ENCODE data around the gene ITIH4. TPM values are rescaled to one million over a fixed set of nuclear protein-coding genes. Genes with fewer than 3 reads are reported as not detected.
A peak's percentile ranks its signal among the peaks of the same experiment; 100 is the strongest.

ITIH4 gene
- total and polyA plus RNA-seq, 2 of the 13 experiments (the other 11 are each of a cell fraction or from before 2014, with no cell fraction given): 2.7 to 5.3 TPM

- TF ChIP-seq TBL1XR1 (IDR thresholded peaks at IDR 0.05; ENCODE audit: borderline replicate concordance, low read length, partially characterized antibody): peak; percentile 38
- TF ChIP-seq, protein P1, sequence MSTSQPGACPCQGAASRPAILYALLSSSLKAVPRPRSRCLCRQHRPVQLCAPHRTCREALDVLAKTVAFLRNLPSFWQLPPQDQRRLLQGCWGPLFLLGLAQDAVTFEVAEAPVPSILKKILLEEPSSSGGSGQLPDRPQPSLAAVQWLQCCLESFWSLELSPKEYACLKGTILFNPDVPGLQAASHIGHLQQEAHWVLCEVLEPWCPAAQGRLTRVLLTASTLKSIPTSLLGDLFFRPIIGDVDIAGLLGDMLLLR (CRISPR knock-in tag; IDR thresholded peaks at IDR 0.05): no peak
- peak; percentile 91 for TF ChIP-seq SAP130 (CRISPR knock-in tag; IDR thresholded peaks at IDR 0.05; ENCODE audit: low read depth)
- TF ChIP-seq, protein P2, sequence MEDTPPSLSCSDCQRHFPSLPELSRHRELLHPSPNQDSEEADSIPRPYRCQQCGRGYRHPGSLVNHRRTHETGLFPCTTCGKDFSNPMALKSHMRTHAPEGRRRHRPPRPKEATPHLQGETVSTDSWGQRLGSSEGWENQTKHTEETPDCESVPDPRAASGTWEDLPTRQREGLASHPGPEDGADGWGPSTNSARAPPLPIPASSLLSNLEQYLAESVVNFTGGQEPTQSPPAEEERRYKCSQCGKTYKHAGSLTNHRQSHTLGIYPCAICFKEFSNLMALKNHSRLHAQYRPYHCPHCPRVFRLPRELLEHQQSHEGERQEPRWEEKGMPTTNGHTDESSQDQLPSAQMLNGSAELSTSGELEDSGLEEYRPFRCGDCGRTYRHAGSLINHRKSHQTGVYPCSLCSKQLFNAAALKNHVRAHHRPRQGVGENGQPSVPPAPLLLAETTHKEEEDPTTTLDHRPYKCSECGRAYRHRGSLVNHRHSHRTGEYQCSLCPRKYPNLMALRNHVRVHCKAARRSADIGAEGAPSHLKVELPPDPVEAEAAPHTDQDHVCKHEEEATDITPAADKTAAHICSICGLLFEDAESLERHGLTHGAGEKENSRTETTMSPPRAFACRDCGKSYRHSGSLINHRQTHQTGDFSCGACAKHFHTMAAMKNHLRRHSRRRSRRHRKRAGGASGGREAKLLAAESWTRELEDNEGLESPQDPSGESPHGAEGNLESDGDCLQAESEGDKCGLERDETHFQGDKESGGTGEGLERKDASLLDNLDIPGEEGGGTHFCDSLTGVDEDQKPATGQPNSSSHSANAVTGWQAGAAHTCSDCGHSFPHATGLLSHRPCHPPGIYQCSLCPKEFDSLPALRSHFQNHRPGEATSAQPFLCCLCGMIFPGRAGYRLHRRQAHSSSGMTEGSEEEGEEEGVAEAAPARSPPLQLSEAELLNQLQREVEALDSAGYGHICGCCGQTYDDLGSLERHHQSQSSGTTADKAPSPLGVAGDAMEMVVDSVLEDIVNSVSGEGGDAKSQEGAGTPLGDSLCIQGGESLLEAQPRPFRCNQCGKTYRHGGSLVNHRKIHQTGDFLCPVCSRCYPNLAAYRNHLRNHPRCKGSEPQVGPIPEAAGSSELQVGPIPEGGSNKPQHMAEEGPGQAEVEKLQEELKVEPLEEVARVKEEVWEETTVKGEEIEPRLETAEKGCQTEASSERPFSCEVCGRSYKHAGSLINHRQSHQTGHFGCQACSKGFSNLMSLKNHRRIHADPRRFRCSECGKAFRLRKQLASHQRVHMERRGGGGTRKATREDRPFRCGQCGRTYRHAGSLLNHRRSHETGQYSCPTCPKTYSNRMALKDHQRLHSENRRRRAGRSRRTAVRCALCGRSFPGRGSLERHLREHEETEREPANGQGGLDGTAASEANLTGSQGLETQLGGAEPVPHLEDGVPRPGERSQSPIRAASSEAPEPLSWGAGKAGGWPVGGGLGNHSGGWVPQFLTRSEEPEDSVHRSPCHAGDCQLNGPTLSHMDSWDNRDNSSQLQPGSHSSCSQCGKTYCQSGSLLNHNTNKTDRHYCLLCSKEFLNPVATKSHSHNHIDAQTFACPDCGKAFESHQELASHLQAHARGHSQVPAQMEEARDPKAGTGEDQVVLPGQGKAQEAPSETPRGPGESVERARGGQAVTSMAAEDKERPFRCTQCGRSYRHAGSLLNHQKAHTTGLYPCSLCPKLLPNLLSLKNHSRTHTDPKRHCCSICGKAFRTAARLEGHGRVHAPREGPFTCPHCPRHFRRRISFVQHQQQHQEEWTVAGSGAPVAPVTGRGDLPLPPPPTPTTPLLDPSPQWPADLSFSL (CRISPR knock-in tag; IDR thresholded peaks at IDR 0.05): no peak
- TF ChIP-seq MIER2 (CRISPR knock-in tag; IDR thresholded peaks at IDR 0.05): no peak; the same call in 1 of the 2 replicates
- no peak for TF ChIP-seq NONO (IDR thresholded peaks at IDR 0.05)
- peak; percentile 85 for TF ChIP-seq NONO (CRISPR knock-in tag; conservative IDR thresholded peaks at IDR 0.05)
- TF ChIP-seq ARNT (IDR thresholded peaks at IDR 0.05): no peak
- peak; percentile 93 for TF ChIP-seq HDAC1 (CRISPR knock-in tag; IDR thresholded peaks at IDR 0.05)
- no peak for TF ChIP-seq RFX5 (IDR thresholded peaks at IDR 0.05; ENCODE audit: low read depth, low read length)
- no peak for TF ChIP-seq PAWR (CRISPR knock-in tag; IDR thresholded peaks at IDR 0.05; ENCODE audit: borderline replicate concordance)
- no peak for TF ChIP-seq TBP (CRISPR knock-in tag; IDR thresholded peaks at IDR 0.05)
- TF ChIP-seq KAT8 (CRISPR knock-in tag; IDR thresholded peaks at IDR 0.05): peak; percentile 67; the same call in 1 of the 2 replicates
- TF ChIP-seq NR2C2 (CRISPR knock-in tag; IDR thresholded peaks at IDR 0.05; ENCODE audit: borderline replicate concordance): peak; percentile 88
- peak; percentile 81; the same call in 1 of the 2 replicates for TF ChIP-seq SMAD3 (CRISPR knock-in tag; IDR thresholded peaks at IDR 0.05)
- peak; percentile 30; the same call in 1 of the 2 replicates for TF ChIP-seq ZBTB4 (CRISPR knock-in tag; IDR thresholded peaks at IDR 0.05; ENCODE audit: borderline replicate concordance)
- peak; percentile 94 for TF ChIP-seq FOXP4 (CRISPR knock-in tag; IDR thresholded peaks at IDR 0.05)
These were observed 55.3 kb downstream of the ITIH4 start (continued) for GRCh38 chr3:52774901-52775864.

Measured in HepG2 (cell line).